HFF-Myc (cell line): Measurements from ENCODE around the gene GOT2.
A peak's percentile ranks its signal among the peaks of the same experiment; 100 is the strongest.
"Not testable (repeated sequence)": the region's sequence is repeated elsewhere in the genome, so short reads cannot be mapped to it uniquely, and the experiment has no call there.

Experiments used
- DNase-seq: peaks from one replicate; pipeline ENCODE4 v3.0.0-alpha.2; 2011; ENCODE audit warnings: low read depth; ENCODE audit errors: extremely low read depth
- H3K4me3 ChIP-seq: replicated peaks from 2 replicates; pipeline ENCODE4 v1.5.1; 2011; ENCODE audit warnings: low read depth, mild to moderate bottlenecking, control low read depth, low read length
- TF ChIP-seq, protein P1 (sequence below): IDR thresholded peaks from 2 replicates; pipeline ENCODE4 v1.5.1; 2012; ENCODE audit warnings: mild to moderate bottlenecking, low read depth, low read length, control low read depth; ENCODE audit errors: missing control alignments

GOT2 gene

DNA sequence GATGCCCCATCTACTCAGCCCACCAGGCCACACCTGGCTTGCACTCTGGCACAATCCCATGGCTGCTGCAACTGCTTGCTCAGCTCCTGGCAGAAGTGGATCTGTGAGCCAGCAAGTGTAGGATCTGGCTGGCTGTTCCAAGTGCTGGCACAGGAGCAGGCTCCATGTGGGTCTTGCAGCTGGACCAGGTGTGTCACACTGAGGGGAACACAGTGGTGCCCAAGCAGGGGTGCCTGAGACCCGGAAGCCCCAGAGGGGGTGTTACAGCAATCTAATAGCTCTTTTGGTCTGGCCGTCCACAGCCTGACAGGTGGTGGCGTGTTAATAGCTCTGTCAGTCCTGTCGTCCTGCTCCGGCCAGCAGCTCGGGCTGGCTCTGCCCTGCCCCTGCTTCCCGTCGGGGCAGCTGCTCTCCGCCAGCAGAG, 19.6 kb upstream of the GOT2 start:
- DNase-seq: no peak
- no peak overlapping the region for H3K4me3 ChIP-seq
- TF ChIP-seq, protein P1, sequence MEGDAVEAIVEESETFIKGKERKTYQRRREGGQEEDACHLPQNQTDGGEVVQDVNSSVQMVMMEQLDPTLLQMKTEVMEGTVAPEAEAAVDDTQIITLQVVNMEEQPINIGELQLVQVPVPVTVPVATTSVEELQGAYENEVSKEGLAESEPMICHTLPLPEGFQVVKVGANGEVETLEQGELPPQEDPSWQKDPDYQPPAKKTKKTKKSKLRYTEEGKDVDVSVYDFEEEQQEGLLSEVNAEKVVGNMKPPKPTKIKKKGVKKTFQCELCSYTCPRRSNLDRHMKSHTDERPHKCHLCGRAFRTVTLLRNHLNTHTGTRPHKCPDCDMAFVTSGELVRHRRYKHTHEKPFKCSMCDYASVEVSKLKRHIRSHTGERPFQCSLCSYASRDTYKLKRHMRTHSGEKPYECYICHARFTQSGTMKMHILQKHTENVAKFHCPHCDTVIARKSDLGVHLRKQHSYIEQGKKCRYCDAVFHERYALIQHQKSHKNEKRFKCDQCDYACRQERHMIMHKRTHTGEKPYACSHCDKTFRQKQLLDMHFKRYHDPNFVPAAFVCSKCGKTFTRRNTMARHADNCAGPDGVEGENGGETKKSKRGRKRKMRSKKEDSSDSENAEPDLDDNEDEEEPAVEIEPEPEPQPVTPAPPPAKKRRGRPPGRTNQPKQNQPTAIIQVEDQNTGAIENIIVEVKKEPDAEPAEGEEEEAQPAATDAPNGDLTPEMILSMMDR: no peak

DNA sequence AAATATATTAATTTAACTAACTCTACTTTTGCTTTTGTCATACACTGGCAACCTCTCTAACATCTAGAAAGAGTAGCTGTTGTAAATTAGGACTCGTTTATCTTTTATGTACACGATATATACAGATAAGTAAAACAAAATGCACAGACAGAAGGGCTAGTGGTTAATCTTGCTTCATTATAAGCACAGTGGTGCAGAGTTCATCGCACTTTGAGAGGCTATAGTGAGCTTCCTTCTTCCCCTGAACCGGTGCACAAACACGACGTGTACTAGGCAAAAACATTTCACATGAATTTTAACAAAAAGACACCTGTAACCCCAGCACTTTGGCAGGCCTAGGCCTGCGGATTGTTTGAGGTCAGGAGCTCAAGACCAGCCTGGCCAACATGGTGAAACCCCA, 10.4 kb upstream of the GOT2 start:
- no peak overlapping the region for H3K4me3 ChIP-seq
- TF ChIP-seq, protein P1: no peak
- no peak for DNase-seq

DNA sequence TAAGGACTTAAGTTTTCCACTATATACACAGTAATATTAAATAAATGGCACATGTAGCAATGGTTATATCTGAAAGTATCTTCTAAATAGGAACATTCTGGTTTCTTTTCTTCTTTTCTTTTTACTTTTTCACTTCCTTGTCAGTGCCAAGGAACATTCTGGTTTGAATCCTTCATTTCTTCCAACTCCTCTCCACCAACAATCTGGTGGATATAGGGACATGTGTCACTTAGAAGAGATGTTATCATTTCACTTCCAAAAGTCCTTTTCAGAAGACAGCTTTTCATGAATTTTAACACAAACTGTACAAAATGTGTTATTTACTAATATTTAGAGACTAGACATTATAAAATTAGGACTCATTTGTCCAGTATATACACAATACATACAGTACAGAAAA, 7.9 kb upstream of the GOT2 start:
- no peak for DNase-seq
- H3K4me3 ChIP-seq: no peak overlapping the region
- TF ChIP-seq, protein P1: no peak

DNA sequence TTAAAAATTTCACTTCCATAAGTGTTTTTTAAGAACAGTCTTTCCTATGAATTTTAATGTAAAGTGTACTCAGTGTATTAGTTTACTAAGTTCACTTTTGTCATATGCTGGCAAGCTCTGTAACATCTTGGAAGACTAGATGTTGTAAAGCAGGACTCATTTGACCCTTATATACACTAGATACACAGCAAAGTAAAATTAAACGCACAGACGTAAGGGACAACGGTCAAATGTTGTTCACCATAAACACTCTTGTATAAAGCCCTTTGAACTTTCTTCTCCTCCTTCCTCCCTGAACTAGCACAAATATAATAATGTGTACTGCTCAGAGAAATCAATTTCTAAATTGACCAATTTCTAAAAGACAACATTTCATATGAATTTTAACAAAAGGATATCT, 7.0 kb upstream of the GOT2 start:
- no peak overlapping the region for H3K4me3 ChIP-seq
- TF ChIP-seq, protein P1: no peak
- DNase-seq: no peak

DNA sequence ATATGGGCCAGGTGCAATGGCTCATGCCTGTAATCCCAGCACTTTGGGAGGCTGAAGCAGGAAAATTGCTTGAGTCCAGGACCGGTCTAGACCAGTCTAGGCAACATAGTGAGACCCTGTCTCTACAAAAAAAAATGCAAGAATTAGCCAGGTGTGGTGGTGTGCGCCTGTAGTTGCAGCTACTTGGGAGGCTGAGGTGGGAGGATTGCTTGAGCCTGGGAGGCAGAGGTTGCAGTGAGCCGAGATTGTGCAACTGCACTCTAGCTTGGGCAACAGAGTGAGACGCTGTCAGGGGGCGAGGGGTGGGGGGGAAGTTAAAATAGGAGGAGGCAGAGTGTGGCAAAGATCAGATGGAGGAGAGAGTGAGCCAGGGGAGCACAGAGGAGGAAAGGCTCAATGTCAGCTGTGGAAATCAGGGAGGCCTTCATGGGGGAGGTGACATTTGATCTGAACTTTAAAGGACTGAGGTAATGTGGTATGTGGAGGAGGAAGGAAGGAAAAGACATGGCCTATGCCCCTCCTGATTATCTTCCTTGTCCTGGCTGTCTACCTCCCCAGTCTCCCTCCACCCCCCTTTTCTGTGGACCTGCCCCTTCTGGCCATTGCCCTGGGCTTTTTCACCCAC, 4.7 kb upstream of the GOT2 start:
- H3K4me3 ChIP-seq: no peak overlapping the region
- TF ChIP-seq, protein P1: no peak

DNA sequence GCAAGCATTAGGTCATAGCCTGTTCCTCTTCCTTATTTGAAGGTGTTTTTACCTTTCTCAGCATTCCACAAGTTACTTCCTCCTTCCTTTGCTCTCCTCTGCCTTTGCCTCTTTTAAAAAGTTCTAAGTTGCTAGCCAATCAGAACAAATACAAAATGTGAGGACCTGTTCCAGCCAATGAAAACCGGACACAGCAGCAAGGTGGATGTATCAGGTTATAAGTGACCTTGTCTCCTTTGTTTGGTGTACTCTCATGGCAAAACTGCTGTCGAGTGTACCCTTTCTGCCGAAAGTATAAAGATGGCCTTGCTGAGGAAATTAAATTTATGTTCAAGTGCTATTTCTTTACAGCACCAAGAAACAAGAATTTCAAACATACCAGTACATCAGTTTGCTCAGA, 2.2 kb upstream of the GOT2 start:
- not testable (repeated sequence) for DNase-seq

More for the DNA sequence above, 4.7 kb upstream of the GOT2 start:
- DNase-seq: no peak

DNA sequence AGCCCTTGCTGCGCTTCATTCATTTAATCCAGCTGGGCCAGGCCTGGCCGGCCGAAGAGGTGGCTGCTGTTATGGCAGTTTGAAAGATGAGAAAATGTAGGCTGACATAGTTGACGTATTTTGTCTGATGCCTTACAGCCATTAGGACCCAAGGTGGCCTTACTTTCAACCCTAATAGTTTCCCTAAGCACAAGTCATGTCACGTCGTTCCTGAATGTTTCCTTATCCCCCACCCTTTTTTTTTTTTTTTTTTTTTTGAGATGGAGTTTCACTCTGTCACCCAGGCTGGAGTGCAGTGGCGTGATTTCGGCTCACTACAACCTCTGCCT, 307 bp upstream of the GOT2 start:
- peak overlapping the region; percentile 90 for H3K4me3 ChIP-seq
- DNase-seq: no peak

More for the DNA sequence above, 2.2 kb upstream of the GOT2 start:
- not testable (repeated sequence) for H3K4me3 ChIP-seq

More for the DNA sequence above, 307 bp upstream of the GOT2 start:
- TF ChIP-seq, protein P1: no peak
